ENCODE data around the gene MT1HL1. TPM values are rescaled to one million over a fixed set of nuclear protein-coding genes. Genes with fewer than 3 reads are reported as not detected.

MT1HL1 gene
- not detected in 2 replicates for total RNA-seq

DNA sequence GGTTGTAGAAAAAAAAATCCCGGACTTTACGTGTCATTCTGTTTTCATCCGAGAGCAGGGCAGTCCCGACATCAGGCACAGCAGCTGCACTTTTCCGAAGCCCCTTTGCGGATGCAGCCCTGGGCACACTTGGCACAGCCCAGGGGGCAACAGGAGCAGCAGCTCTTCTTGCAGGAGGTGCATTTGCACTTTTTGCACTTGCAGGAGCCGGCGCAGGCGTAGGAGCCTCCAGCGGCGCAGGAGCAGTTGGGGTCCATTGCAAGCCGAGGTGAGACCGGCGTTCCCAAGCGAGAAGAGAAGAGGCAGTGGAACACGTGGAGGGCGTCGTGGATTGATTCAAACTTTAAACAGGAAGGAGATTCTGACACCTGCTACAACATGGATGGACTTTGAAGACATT lies at the start of gene MT1HL1:
TSS of gene MT1HL1 (minus strand) at position 326 of the 400 bp plus-strand sequence. CDS start at position 257, 69 bp downstream.

DNA sequence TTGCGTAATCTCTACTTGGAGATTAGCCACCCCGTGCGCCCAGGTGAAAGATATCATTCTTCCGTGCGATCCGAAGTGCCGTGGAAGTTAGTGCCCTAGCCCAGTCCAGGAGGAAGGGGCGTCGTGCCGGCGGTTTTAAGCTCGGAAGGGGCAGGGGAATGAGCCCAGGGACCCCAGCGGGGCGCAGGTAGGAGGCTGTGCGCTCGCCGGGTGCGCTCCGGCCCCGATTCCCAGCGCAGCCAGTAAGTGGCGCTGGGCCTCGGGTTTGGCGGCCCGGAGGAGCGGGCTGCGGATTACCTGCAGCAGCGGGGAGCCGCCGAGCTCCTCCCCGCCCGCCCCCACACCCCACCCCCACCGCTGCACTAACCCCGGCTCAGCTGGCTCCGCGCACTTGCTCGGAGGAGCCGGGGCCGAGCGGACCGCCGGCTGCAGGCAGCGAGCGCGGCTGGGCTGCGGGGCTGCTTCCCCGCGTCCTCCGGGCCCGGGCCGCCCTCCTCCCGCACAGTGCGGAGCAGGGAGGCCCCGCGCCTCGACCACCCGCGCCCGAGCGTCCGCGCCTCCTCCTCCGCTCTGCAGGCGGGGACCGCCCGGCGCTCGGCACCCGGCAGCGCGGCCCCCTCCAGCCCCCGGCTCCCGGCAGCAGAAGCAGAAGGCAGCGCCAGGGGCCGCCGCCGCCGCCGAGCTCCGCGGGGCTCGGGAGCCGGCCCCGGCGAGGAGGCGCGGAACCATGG lies 37.7 kb upstream of the MT1HL1 start, which contains the start of gene RYR2:
TSS of gene RYR2 (plus strand) at position 390 of the 731 bp plus-strand sequence. CDS start at position 728, 338 bp downstream.

Other genes with a start within 250 kb of the MT1HL1 start
- gene MTR, start 209.1 kb downstream of the MT1HL1 start, total RNA-seq: 38.7 and 39.4 TPM in 2 replicates
- not detected in 2 replicates for gene RYR2, start 37.7 kb upstream of the MT1HL1 start, total RNA-seq

All from hair follicle dermal papilla cell (primary cell).